ENCODE measurements around the gene CCDC188.

CCDC188 gene

DNA sequence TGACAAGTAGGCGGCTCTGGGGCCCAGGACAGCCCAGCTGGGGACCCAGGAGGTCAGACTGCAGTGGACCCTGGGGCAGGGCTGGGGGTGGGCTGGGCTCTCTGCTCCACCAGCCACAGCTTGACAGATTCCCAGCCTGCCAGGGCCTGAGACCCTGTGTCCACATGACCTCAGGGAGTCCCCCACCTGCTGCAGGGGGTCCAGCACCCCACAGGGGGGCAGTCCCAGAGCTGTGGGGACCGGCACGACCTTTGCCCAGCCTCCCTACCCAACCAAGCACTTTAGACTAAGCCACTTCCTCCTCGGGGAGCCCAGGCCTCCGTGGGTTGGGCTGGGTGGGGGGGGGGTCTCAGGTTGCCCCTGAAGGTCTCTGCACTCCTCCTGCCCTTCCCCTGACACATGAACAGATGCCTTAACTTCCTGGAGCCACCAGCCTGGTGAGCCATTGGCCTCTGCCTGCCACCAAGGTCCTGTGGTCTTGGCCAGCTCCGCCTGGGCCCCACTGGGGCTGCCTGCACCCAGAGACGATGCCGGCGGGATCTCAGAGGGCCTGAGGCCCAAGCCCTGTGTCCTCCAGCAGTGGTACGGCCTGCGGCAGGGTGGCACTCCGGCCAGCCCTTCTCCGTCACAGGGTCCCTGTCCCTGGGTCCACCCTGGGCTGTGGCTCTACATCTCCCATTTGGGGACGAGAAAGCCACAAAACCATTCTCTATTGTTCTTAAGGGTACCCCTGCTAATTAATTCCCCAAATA is 3.4 kb downstream of the CCDC188 start:
- no peak for FAIRE-seq

DNA sequence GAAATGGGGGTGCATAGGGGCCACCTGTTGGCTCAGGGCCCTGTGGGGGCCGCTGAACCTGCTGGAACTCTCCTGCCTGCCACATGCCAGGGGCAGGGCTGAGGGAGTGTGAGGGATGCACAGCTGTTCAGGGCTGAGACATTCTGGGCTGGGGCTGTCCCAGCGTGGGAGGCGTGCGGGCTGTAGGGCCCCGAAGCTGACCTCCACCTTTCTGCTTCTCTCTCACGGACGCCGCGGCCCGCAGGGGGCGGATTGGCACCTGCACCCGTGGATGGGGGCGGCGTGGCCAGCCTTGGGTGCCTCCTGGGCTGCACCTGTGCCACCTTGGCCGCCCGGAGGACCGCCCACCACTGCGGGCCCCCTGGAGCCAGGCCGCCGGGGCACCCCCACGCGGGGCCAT is 4.1 kb downstream of the CCDC188 start:
- no peak for FAIRE-seq

DNA sequence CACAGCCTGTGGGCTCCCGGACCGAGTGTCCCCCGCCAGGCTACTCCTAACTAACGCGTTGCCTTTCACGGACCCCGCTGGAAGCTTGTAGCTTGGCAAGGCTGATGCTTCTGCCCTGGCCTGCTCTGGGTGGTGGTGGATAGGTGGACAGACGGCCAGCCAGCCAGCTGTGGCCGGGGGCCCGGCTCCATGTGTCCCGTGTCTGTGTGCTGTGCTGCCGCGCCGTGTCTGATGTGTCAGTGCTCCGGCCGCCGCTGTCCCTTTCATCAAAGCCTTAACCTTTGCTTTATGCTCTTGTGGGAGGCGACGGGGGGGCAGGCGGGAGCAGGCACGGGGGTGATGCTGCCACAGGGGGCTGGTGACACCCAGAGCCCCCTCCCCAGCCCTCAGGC is 5.0 kb downstream of the CCDC188 start:
- FAIRE-seq, result no peak

DNA sequence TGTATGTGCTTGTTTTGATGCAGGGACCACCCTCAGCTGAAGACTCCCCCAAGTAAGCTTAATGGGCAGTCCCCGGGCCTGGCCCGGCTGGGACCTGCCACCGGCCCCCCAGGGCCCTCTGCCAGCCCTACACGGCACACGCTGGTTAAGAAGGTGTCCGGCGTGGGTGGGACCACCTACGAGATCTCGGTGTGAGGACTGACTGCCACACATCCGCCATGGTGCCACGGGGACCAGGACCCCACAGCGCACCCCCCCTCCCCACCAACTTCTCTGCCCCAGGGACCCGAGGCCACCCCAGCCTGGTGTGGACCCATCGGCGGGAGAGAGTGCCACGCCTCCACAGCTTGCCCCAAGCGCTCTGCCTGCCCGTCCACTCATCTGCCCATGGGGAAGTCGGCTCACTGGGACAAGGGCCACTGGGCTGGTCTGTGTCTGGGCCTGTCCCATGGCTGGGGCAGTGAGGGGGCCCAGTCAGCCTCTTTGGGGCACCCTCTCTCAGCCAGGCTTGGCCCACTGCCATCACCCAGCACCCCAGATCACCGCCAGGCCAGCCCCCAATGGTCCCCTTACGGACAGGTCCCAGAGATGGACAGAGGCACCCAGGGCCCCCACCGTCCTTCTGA is 5.5 kb downstream of the CCDC188 start:
- FAIRE-seq, result no peak

DNA sequence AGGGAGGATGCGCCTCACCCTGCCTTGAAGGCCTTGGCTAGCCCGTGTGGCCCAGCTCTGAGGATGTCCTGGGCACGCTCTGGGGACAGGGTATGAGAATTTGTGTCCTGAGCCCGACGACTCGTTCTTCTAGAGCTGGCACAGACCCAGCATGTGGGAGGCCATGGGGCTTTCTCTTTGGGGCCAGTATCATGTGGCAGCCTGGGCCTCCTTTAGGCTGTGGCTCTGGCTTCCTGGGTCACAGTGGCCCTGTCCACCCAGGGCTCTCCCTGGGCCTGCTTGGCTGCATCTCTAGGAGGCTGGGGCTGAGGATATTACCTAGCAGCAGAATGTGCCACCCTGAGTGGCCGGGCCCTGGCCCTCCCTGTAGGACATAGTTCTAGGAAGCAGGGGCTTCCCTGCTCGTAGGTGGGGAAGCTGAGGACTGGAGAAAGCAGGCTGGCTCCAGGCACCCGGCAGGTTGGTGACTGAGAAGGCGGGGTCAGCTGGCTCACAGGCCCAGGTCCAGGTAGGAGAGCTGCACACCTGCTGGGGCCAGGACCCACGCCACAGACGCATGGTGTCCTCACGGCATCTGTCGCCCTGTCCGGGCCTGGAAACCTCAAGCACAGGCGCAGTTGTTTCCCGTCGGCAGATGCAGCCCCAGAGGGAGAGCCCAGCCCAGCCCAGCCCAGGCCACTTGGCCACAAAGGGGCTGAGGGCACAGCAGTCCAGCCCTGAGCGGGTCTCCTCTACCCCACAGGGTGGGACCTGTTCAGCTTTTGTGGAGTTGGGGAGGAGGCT is 6.8 kb downstream of the CCDC188 start:
- no peak for FAIRE-seq

- FAIRE-seq, result no peak
Observed at GRCh38 chr22:20142711-20143621, 7.9 kb downstream of the CCDC188 start.

DNA sequence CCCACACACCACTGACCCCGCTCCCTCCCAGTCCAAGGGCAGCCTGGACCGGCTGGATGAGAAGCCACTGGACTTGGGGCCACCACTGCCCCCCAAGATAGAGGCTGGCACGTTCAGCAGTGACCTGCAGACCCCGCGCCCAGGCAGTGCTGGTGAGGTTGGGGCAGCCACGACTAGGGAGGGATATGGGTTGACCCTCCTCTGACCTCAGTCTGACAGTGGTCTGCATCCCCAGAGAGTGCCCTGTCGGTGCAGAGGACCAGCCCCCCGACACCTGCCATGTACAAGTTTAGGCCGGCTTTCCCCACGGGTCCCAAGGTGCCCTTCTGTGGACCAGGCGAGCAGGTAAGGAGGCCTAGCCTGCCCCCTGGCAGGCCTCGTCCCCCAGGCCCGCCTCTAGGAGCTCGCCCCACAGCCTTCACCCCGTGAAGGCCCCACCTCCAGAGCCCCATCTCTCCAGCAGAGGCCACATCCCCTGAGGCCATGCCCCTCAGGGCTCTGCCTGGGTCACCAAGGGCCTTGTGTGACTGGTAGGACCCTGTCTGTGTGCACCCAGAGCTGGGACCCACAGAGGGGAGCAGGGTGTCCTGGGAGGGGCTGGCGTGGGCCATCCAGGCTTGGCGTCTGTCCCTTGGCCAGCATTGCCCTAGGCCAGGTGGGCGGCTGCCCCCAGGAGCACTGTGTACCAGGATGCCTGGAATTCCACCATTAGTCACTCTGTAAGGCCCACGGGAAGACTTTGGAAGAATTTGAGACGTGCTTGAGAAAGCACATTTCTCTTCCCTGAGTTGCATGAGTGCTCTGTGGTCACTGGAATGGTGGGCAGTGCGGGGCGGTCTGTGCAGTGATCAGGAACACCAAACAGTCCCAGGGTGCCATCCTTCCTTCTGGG is 9.4 kb downstream of the CCDC188 start:
- no peak for FAIRE-seq

GRCh38 chr22:20140521-20140964 is 10.3 kb downstream of the CCDC188 start:
- FAIRE-seq, result no peak

GRCh38 chr22:20140107-20140445 is 10.8 kb downstream of the CCDC188 start:
- FAIRE-seq, result no peak

- FAIRE-seq, result no peak
Observed at GRCh38 chr22:20139391-20140106, 11.3 kb downstream of the CCDC188 start.

DNA sequence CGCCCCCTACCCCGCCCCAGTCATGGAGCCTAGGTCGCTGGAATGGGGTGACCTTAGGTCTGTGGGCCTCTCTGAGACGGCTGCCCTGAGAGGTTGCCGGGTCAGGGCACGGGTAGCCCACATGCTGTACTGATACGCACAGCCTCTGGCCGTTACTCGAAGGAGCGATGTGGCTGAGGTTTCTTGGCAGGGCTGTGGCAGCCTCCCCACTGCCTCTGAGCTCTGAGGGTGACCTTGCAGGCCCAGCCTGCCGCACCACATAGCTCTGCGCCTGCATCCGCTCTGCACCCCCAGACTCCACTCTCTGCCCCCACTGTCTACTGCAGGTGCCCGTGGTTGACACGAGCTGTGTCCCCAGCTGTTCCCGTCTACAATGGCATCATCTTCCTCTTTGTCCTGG is 12.0 kb downstream of the CCDC188 start:
- FAIRE-seq, result no peak

DNA sequence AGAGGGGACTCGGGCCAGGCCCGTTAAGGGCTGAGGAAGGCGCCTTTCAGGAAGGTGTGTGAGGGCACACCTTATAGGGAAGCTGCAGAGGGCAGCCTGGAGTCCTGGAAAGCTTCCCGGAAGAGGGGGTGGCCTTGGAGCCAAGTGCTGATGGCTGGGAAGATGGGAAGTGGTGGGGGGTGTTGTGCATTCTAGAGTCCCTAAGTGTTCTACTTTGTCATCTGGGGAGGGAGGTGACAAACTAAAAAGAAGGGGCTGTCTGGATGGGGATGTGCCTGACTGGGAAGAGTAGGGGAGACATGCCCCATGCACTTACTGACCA is 12.5 kb downstream of the CCDC188 start:
- no peak for FAIRE-seq

DNA sequence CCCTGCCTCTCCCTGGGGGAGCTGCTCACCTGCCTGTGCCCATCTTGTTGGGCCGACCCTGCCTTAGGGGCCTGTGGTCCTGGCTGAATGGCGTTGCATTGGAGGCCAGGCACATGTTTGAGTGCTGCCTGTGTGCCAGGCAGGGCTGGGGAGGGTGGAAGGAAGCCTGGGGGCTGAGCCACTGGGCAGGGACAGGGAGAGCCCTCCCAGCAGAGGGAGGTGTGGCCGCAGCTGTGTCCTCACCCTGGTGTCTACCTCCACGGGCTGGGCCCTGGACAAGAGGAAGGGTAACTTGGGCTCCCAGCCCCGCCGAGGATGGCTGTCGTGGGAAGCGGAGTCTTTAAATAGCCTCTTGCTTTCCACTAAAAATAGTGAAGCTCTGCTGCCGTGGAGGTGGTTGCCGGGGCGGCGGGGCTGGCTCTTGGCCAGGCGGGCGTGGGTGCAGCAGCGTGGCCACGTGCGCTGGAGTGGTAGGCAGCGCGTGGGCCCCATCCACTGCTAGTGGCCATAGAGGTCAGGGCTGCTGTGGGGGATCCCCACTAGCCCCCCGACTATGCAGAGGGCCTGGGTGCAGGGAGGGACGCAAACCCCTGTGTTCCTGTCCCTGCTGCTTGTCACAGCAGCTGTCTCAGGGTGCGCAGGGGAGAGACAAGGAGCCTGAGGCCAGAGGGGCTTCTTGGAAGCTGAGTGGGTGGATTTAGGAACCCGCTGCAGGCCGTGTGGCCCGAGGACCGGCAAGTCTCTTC is 13.0 kb downstream of the CCDC188 start:
- no peak for FAIRE-seq

DNA sequence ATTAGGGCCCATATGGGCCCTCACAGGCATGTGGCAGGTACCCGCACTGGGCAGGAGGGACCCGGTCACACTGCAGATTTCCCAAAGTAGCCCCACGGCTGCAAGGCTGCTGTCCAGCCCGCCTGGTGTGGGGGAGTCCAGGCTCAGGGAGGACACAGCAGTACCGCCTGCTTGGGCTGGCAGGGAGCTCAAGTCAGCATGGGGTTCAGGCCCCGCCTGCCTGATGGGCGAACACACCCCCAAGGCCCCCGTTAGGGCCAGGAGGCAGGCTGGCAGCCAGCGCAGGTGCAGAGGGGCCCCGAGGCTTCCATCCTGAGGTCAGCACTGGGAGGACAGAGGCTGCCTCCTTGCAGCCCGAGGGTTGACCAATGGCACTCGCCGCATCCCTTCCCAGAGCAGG is 13.7 kb downstream of the CCDC188 start:
- no peak for FAIRE-seq

- no peak for FAIRE-seq
Observed at GRCh38 chr22:20136603-20136873, 14.3 kb downstream of the CCDC188 start.

DNA sequence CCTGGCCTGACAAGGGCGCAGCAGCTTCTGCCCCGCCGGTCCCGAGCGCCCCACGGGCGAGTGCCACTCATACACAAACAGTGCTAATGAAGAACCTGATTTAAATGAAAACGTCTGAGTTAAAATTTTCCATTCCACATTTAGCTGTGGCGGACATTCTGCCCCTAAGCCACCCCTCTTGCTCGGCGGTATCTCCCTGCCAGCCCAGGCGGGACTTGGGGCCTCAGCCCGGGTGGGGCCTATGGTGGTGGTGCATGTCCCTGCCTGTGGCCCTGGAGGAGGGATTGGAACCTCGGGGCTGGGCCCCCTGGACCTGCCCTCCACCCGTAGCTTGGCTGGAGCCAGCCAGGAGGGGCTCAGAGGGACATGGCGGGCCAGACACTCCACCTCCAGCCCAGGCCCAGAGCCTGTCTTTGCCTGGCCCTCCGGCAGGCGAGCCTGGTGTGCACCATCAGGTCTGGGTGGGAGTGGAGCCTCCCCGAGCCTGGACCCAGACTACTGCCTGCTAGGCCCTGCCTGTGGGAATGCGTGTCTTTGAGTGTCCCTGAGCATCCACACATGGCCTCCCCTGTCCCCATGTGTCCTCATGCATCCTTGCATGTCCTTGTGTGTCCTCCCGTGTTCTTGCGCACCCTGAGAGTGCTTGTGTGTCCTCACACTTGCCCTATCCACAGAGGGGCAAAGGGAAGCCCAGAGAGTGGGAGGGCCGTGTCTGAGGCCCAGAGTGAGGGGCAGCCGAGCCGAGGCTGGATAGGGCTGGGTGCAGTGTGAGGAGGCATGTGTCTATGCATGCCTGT is 14.9 kb downstream of the CCDC188 start:
- no peak for FAIRE-seq

GRCh38 chr22:20135265-20135664 is 15.6 kb downstream of the CCDC188 start:
- no peak for FAIRE-seq

DNA sequence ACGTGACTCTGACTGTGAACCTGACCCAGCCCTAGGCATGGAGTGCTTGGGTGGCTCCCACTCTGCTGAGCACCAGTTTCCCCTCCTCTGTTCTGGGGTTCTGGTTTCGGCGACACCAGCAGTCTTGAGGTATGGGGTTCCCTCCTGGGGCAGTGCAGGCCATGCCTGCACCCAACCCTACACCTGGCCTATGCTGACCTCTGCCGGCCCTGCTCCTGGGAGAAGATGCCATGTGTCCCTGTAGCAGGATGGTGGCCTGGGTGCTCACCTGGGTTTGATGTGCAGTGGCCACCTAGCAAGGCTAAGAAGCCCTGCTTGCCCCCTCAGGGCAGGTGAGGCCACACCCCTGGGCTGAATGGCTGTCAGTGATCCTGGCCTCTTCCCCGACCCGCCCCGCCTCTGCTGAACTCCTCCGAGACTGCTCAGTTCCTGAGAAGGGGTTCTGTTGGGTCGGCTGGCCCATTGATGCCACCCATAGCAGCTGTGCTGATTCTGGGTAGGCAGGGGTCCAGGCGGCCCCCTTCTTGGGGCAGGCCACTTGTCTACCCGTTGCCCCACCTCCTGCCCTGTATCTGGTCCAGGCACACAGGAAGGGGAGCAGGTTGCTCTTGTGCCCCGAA is 16.8 kb downstream of the CCDC188 start:
- no peak for FAIRE-seq

DNA sequence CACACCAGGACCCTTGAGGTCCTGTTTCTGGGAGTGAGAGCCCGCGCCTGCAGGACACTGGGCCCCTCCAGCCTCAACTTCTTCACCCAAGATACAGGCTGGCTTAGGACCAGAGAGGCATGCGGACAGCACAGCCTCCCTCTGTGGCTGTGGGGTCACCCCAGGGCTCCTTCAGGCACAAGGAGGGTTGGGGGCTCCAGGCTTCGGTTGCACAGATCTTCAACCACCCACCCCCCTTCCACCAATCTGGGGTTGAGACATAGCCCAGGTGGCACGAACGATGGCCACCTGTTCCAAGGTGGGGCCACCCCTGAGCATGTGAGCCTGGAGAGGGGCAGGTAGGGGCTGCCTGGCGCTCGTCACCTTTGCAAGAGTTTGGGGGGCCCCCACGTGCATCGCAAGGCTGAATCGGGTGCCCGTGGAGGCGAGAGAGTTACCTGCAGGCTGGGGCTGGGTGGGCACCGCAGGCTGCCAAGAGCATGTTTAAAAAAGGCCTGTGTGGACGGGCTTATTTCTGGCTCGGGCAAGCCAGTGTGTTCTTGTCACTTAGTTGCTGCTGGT is 18.1 kb downstream of the CCDC188 start:
- FAIRE-seq, result no peak
